NCI-H226 (cell line): ENCODE measurements around the gene SMIM14.
"Not testable (repeated sequence)": the region's sequence is repeated elsewhere in the genome, so short reads cannot be mapped to it uniquely, and the experiment has no call there.

Source experiments
- DNase-seq: peaks from one replicate; pipeline ENCODE4 v3.0.0-alpha.2; 2015

SMIM14 gene

GRCh38 chr4:39591290-39591689, 47.4 kb downstream of the SMIM14 start:
- DNase-seq = no peak

GRCh38 chr4:39587881-39588280, 50.8 kb downstream of the SMIM14 start:
- DNase-seq = no peak

- DNase-seq = no peak
These were observed 63.7 kb downstream of the SMIM14 start for GRCh38 chr4:39574946-39575345.

GRCh38 chr4:39571504-39571903, 67.2 kb downstream of the SMIM14 start:
- no peak for DNase-seq

DNA sequence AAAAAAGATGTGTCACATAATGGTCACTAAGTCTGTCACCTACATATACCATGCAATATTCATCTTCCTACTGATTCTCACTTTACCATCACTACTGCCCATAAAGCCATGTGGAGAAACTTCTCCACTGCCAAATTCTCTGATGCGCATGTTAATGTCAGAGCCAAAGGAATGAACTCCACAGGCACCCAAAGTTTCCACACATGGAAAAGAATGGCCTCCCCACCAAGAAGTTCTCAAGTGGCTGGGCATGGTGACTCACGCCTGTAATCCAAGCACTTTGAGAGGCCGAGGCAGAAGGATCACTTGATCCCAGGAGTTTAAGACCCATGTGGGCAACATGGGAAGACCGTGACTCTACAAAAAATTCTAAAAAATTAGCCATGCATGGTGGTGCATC, 67.6 kb downstream of the SMIM14 start:
- no peak for DNase-seq

DNA sequence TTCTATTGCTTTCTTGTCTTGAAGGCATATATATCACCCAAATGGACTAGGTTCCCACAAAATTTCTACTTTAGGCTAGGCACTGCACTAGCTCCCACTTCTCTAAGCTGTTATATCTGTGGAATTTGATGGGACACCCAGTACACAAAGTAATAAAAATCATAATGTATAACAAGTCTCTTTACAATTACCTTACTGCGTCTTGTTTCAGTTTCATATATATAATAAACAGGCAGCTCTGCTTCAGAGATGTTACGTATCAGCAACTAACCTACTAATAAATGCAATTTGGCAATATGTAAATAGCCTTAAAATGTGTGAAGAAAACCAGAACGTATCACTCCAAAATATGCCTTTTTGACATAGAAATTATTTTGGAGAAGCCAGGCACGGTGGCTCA, 69.5 kb downstream of the SMIM14 start:
- no peak for DNase-seq

DNA sequence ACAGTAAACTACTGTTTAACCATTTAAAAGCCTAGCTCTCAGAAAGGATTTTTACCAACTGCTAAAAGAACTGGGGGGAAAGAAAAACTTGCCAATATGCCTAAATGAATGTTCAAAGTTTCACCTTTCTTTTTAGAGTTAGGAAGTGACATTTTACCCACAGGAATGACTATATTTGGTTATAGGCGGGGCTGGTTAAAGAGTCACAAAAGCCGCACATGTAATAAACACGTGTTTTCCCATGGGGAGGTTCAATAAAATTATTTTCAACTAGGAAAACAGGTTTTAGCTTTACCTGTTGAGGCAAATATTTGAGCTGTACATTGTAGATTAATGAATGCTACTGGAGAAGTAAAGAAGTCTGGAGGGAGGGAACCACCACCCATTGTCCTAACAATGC, 69.9 kb downstream of the SMIM14 start:
- DNase-seq = no peak

- peak; percentile 62 for DNase-seq
These were observed 72.6 kb downstream of the SMIM14 start for GRCh38 chr4:39565878-39566600.

DNA sequence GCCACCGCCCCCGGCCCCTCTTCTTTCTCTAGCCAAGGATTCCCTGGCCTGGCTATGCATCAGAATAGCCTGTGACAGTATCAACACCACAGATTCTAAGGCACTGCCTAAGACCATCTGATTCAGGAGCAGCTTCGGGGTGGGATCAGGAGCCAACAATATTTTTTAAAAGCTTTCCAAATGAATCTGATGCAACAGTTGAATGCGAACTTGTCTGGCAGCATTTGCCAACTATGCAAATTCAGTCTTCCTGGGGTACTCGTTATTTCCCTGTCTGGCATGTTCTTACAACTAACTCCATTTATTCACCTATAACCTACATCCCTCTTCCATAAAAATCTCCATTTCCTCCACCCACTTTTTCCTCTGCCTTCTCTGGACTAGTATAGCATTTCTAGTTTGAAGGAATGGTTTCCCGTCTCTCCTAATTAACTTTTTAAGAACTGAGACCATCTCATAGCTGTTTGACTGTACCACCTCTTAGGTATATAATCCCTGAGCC, 75.3 kb downstream of the SMIM14 start:
- no peak for DNase-seq

GRCh38 chr4:39562792-39563191, 75.9 kb downstream of the SMIM14 start:
- no peak for DNase-seq

GRCh38 chr4:39559626-39560025, 79.0 kb downstream of the SMIM14 start:
- DNase-seq = peak; percentile 18

DNA sequence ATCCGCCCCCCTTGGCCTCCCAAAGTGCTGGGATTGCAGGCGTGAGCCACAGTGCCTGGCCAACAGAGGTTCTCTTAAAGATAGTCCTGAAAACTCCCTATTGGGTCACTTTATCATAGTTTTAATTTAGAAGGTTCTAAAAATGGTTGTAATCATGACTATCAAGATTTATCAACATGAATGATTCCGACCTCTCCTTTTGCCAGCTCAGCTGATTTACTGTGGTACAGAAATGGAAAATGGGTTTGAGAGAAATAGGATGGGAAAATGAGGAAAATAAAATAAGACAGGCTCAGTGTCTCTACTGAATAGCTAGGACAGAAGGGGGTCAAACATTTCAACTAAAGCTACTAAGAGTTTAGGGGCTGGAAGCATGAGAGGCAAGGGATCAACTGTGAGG, 83.2 kb downstream of the SMIM14 start:
- no peak for DNase-seq

DNA sequence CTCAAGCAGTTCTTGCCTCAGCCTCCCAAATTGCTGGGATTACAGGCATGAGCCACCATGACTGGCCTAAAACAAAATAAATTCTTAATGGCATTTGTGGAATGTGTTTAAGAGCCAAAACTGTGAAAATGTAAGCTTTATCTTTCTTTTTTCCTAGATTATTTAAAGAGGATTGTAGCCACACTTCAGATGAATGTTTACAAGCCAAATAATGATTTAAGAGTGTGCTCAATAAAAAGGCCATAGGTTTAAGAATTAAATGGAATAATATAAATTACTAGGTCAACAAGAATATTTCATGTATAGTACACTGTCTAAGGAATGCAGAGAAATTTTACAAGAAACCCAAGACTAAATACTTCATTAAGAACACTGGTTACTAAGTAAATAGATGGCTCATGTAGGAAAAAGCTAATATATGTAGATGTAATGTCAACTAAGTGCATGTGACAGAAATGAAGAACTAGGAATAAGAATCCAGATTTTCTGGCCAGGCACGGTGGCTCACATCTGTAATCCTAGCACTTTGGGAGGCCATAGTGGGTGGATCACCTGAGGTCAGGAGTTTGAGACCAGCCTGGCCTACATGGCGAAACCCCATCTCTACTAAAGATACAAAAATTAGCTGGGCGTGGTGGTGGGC, 90.1 kb downstream of the SMIM14 start:
- peak; percentile 10 for DNase-seq

DNA sequence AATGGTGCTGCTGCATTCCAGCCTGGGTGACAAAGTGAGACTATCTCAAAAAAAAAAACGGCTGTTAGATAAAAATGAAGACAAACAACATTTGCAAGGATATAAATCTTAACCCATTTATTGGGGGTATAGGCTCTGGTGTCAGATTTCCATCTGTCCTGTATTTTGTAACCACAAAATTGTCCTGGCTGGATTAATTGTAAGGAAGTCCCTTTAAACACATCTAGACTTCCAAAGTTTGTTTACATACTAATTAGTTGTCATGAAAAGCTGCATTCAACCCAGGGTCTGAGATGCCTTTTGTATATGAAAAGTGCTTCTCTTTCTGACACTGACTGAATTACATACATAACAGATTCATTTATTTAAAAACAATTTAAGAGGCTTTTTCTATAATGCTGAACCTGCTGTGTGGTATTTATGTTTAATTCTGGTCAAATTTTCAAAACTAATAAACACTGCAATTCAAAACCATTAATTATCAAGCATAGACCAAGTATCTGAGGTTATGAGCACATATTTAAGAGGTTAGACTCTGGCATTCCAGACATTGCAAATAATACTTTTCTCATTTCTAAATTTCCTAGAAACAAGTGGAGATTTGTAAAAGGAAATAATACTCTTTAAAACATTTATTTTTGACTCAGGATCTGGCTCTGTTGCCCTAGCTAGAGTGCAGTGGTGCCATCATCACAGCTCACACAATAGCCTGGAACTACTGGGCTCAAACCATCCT, 93.9 kb downstream of the SMIM14 start:
- DNase-seq = no peak

GRCh38 chr4:39544080-39544479, 94.6 kb downstream of the SMIM14 start:
- DNase-seq = not testable (repeated sequence)

DNA sequence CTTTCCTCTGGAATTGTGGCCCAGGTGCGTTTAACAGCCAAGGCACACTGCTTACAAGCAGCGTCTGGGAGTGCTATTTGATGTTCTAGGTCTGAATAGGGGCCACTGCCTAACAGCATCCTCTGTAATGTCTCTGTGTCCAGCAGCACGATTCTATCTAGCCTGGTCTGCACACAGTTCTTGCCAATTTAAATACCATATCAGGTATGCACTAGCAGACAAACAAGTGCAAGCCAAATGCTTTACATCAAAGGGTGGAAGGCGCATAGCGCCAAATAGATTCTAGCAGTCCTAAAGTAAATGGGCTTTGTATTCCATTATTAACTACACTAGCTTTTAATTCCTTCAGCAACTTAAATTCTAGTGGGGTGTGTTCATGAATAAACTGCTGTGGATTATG, 95.6 kb downstream of the SMIM14 start:
- DNase-seq = no peak

DNA sequence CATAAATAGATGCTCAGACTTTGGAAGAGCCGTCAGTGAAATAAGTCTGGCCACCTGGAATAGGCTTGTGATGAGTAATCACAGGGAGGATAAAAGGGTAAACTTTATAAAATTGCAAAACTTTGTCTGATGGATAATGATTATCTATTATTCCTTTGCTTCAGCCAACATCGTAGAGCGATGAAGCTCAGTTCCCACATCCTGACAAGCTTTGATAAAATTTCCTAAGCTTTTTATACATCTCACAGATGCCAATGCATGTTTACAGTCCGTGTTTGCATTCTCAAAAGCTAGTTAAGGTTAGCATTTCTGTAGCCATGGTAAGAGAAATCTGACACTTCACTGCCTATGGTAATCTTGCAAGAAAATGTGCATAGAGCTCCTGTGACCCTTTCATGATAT, 96.1 kb downstream of the SMIM14 start:
- DNase-seq = no peak

- no peak for DNase-seq
These were observed 96.6 kb downstream of the SMIM14 start for GRCh38 chr4:39541987-39542610.

GRCh38 chr4:39539089-39539611, 99.5 kb downstream of the SMIM14 start:
- DNase-seq = no peak

GRCh38 chr4:39533541-39533940, 105.1 kb downstream of the SMIM14 start:
- DNase-seq = no peak

DNA sequence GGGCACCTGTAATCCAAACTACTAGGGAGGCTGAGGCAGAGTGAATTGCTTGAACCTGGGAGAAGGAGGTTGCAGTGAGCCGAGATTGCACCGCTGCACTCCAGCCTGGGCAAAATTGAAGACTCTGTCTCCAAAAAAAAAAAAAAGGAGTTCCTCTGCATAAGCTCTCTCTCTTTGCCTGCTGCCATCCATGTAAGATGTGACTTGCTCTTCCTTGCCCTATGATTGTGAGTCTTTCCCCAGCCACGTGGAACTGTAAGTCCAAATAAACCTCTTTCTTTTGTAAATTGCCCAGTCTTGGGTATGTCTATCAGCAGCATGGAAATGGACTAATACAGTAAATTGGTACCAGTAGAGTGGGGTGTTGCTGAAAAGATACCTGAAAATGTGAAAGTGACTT, 106.4 kb downstream of the SMIM14 start:
- not testable (repeated sequence) for DNase-seq

- DNase-seq = no peak
These were observed 108.0 kb downstream of the SMIM14 start for GRCh38 chr4:39530682-39531081.

- no peak for DNase-seq
These were observed 109.1 kb downstream of the SMIM14 start for GRCh38 chr4:39529534-39529933.
